H1 (cell line): ENCODE results near the gene RBM38. TPM values are rescaled to one million over a fixed set of nuclear protein-coding genes. Genes with fewer than 3 reads are reported as not detected.

Source experiments
- CHD7 ChIP-seq: fragments of 300-600 bp; sonication (generic); IDR thresholded peaks from 2 replicates; pipeline ENCODE4 v1.7.1; 2012; ENCODE audit warnings: low read length, moderate library complexity, mild to moderate bottlenecking, inconsistent platforms; ENCODE audit not compliant: insufficient replicate concordance
- JUND ChIP-seq: IDR thresholded peaks from 2 replicates; pipeline ENCODE4 v1.6.1; 2011; ENCODE audit warnings: mild to moderate bottlenecking, improper control_type of control experiment, low read length
- SRF ChIP-seq: IDR thresholded peaks from 2 replicates; pipeline ENCODE4 v1.6.1; 2011; ENCODE audit warnings: mild to moderate bottlenecking, low read depth, low read length, moderate library complexity
- ZNF274 ChIP-seq: IDR thresholded peaks from 2 replicates; pipeline ENCODE4 v1.7.0; 2012; ENCODE audit warnings: low read length, borderline replicate concordance; ENCODE audit errors: extremely low read depth
- polyA plus RNA-seq, 7 experiments: library from polyadenylated mRNA; depleted of rRNA in 3 of 7; stranded (reverse) in 5 of 7; unstranded in 2 of 7; fragments of >200 nt in 5 of 7; fragments of 200-250 nt in 2 of 7; gene quantifications; 1 replicate in 5 of 7; 2 replicates in 1 of 7; 4 replicates in 1 of 7; pipeline versions ENCODE4 v1.2.1 to v1.2.3, GENCODE V29; 2011 to 2013; ENCODE audit warnings: missing spikeins in 2 of 7, mixed read lengths in 2 of 7
- total RNA-seq: library from RNA; stranded (reverse); fragmentation: NEBNext Ultra II Directional; extraction: Animal tissue kit (Norgen Biotek cat#: 25700); gene quantifications from 2 replicates; pipeline ENCODE4 v1.2.1, GENCODE V29; 2021

The RBM38 gene
- total and polyA plus RNA-seq, 2 of the 8 experiments (the other 6 are each of a cell fraction or from before 2014, with no cell fraction given), result 57.7 to 109 TPM

DNA sequence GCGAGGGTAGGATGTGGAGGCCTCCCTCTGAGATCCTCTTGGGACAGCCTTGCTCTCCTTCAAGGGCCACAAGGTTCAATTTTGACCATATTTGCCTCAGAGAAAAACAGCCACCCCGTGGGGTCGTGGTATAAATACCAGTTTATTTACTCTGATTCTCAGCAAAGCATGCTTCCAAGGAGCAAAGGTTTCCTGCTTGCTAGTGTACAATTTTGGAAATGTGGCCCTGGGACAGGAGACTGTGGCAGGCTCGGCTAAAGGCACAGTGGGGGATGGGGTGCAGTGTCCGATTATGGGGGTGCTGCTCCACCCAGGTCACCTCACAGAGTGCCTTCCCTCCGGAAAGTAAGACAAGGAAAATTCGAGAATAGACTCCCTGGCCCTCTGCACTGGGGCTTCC, 31.1 kb downstream of the RBM38 start (continued):
- no peak for TF ChIP-seq CHD7
- no peak for TF ChIP-seq JUND
- TF ChIP-seq ZNF274, result no peak
- TF ChIP-seq SRF, result no peak
